GM21367 (cell line): ENCODE data around the gene CEP44.
"Not testable (repeated sequence)": the region's sequence is repeated elsewhere in the genome, so short reads cannot be mapped to it uniquely, and the experiment has no call there.

Experiments used
- ATAC-seq: cut with Tn5 transposase; IDR thresholded peaks from one replicate; pipeline ENCODE4 v1.9.1; 2021; ENCODE audit not compliant: unreplicated experiment

The CEP44 gene

GRCh38 chr4:174283507-174284471, at the start of gene CEP44, which contains the start of gene FBXO8:
Gene CEP44, plus strand, starts transcription at chr4:174283911. Its CDS starts 15,211 bp downstream, at chr4:174299122.
Gene FBXO8, minus strand, starts transcription at chr4:174283667. Its CDS starts 20,575 bp downstream, at chr4:174263092.
- ATAC-seq, result peak; percentile 53

DNA sequence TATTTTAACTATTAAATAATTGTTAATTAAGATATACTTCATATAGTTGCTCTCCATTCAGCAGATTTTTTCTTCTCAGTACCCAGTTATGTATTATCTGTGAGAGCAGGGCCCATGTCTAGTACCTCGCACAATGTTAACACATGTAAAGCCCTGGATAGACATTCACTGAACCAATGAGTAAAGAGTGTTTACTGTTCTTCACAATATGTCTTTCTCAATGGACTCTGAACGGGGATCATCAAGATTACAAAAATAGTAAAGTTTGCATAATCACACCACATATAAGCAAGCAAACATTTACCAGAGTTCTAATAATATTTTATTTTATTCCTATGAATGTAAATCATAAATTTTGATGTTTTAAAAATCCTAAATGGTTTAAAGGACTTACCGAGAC, 47.4 kb upstream of the CEP44 start:
- no peak for ATAC-seq

GRCh38 chr4:174241162-174241561, 42.5 kb upstream of the CEP44 start:
- ATAC-seq, result no peak

- ATAC-seq, result no peak
These were observed 39.3 kb upstream of the CEP44 start for GRCh38 chr4:174244441-174244840.

DNA sequence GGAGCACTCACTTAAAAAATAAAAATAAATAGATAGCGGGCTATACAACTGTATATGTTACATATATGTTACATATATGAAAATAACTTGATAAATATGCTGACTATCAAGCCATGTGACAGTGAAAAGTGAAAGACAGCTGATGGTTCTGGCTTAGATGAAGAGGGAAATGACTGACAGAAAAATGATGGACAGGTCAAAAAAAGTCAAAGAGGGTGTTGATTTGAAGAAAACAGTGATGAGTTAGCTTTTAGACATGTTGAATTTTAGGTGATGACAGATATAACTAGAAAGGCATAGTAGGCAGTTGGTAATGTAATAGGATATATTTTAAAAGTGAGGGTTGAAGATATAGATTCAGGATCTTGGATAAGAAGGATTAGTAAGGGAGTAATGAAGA, 38.0 kb upstream of the CEP44 start:
- no peak for ATAC-seq

DNA sequence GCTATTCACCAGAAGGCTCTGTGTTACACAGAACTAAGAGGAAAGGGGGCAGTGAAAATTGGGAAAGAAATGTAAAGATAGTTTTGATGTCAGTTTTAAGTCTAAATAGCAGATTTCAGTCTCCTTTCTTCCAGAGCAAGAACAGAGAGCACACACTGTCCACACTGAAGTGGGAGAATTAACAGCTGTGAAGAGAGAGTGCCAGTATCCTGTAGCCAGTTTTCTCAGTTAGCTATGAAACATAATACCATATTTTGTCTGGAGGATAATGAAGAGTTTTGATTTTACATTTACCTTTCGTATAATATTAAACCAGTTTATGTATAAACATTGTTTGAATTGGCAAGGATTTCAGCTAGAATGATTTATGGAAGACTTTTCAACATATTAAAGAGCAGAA, 35.3 kb upstream of the CEP44 start:
- no peak for ATAC-seq

- ATAC-seq, result no peak
These were observed 31.3 kb upstream of the CEP44 start for GRCh38 chr4:174252412-174252811.

DNA sequence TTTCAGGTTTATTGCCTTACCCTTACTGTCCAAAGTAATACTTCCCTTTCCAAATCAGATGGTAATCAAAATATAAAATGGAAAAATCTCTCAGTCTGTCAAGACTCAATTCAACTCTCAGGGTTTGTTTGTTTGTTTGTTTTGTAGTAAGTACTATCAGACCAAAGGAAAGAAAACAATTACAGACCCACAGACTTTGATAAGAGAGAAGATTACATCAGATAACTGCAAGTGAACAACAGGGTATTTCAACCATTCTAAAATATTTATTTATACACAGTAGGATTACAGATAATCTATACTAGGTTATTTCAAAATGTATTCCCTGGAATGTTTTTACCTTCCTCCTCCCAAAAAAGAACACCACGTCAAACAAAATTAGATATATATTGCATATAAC, 29.1 kb upstream of the CEP44 start:
- ATAC-seq, result no peak

DNA sequence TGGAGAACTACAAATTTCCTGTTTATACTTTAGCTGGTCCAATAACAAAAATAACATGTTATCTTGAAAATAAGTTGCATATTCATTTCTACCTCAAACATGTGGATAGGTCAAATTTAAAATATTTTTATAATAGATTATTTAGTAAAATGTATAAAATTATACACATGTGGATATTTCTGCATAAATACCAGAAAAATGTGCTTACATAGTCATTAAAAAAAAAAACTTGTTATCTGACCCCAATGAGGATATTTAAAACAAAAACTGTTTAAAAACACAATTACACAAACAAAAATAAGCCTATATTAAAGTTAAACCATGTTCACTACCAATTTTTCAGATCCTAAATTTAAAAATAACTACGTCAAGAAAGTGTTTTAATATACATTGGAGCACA, 28.3 kb upstream of the CEP44 start:
- no peak for ATAC-seq

- no peak for ATAC-seq
These were observed 27.9 kb upstream of the CEP44 start for GRCh38 chr4:174255786-174256185.

DNA sequence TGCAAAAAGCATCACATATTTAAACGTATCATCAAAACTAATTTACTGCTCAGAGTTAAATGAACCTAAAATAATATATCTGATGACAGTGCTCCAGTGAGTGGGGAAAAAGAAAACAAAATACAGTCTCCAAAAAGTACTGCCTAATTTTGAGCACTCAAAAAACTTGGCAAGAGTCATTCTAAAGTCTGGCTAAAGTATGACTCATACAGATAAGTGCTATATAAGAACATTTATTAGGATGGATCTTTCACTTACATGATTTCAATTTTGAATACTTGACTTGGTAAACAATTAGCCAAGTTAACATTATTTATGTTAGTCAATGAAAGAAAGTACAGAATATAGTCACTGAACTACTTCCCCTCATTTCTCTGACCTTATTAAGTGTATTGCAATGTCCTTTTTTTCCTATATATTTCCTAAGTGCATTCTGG, 27.4 kb upstream of the CEP44 start:
- ATAC-seq, result no peak

GRCh38 chr4:174259580-174259979, 24.1 kb upstream of the CEP44 start:
- ATAC-seq, result no peak

DNA sequence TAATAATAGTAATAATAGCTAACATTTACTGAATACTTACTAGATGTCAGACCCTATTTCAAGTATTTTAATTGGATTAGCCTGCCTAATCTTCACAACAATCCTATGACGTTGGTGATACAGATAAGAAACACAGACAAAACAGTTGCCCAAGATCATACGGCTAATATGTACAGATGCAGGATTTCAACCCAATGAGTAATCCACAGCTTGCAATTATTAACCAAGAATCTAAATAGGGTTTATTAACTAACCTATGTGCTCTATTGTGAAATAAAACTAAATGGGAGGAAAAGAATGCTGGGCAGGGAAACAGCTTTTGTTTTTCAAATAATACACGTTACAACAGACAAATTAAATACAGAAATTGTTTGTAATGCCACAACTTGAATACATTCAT, 23.6 kb upstream of the CEP44 start:
- ATAC-seq, result no peak

DNA sequence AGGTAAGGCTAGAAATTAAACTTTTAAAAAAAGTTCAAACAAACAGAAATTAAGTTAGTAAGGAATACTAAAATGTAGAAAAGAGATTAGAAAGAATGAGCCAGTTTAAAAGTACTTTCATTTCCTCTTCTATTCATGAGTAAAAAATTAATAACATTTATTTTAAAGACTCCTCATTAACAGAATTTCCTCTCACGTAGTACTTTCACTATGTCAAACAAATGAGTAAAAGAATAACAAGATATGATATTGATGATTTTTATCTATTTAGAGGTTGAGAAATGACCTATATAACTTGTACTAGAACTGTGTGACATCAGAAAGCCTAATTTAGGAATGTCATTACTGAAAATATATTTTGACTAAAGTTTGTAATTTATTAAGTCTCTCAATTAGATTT, 22.3 kb upstream of the CEP44 start:
- ATAC-seq, result not testable (repeated sequence)

DNA sequence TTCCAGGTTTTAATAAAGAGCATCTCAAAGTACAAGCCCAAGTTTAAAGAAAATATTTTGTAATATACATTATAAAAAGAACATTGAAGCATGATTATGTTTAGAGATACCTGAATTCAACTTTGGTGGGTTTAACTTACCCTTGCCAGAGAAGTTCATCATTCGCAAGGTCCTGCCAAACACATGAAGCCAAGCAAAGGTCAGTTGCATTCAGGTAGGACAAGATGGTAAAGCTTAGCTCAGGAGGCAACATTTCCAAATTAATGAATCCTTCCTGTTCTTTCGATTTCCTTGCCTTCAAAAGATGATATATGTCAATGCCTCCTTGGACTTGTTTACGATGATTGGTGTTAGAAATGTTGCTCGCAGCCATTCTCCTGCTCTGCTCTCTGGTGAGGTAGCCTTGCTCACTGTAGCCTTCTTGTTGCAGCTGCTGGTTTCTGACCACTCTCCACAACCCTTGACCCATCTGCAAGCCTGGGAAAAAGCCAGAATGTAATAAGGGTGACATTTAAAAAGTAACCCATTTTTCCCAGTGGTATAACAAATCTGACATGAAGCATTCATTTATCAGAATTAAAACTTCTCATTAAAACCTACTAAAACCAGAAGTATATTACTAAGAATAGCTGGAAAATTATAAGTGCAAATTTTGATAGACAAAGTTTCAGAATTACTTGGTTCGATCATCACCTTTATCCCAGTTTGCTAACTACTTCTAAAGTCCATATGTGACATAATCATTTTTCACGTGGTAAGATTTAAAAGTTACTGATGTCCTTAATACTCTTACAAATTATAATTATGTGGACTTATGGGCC, 20.9 kb upstream of the CEP44 start:
- no peak for ATAC-seq

- ATAC-seq, result no peak
These were observed 20.3 kb upstream of the CEP44 start for GRCh38 chr4:174263445-174263736.

DNA sequence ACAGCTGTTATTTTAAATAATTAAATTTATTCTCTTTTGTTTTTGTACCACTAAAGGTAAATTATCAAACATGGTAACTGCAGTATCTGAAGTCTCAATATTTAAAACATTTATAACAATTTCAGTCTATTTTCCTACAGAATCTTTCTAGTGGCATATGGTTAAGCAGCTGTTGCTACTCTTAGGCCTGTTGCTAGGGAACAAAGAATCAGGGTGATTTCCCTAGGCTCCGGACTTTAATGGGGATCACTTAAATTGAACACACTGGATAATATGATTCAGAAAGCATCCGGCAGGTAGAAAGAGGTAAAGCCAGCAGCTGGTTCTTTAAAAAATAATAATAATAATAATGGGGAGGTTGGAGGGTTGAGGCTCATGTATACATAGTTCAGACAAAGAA, 17.8 kb upstream of the CEP44 start:
- no peak for ATAC-seq

- no peak for ATAC-seq
These were observed 17.3 kb upstream of the CEP44 start for GRCh38 chr4:174266416-174266815.

DNA sequence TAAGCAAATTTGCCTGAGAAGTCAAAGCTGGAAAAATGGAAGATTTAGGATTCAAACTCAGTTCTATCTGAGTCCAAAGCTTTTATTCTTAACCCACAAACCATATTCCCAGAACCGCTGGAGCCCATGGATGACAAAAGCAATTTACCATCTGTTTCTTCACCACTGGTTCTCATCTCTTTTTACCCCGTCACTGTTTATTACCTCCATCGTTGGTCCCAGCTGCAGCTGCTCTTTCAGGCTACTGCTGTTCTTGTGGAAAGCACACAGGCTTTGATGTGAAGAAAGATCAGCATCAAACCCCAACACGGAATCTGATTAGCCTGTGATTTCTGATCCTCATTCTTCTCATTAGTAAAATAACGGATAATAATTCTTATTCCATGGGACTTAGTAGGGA, 9.8 kb upstream of the CEP44 start:
- ATAC-seq, result no peak

DNA sequence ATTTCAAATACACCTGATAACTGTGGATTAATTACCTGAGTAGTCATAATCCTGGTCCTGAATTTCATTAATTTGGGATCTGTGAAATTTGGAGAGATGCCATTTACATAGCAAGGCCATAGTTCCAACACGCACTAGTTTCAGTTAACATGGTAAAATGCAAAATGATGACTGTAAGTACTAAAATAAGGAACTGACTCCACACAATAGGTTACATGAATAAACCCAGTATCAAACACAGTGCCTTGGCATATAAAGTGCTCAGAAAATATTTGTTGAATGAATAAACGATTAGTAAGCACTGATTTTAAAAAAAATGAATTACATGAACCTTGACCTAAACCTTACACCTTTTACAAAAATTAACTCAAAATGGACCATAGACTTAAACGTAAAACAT, 9.3 kb upstream of the CEP44 start:
- no peak for ATAC-seq

DNA sequence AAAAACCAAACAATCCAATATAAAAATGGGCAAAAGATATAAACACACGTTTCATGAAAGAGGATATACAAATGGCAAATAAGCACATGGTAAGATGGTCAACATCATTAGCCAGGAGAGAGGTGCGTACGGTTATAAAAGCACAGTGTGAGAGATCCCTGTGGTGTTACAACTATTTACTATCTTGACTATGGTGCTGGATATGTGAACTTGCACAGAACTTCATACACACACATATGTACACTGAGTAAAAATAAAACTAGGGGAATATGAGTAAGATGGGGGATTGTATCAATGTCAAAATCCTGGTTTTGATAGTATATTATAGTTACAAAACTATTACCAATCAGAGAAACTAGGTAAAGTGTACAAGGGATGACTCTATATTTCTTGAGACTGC, 8.6 kb upstream of the CEP44 start:
- ATAC-seq, result no peak

DNA sequence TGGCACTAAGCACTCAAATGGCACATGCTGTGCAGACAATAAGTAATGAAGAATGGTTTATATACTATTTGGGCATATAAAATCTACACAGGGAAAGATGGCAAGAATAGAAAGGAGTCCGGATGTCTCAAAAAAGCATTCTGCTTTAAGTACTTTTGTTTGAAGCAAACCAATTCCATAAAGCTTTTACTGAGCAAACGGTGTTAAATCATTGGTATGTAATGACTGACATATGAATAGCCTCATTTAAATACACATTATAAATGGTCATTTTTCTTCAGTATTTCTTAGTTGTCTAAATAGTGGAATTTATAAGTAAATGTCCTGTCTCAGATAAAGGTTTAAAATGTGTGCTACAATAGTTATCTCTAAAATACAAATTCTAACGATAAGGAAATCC, 6.3 kb upstream of the CEP44 start:
- ATAC-seq, result no peak
